ENCODE results near the gene GGCT.
"Not testable (repeated sequence)": the region's sequence is repeated elsewhere in the genome, so short reads cannot be mapped to it uniquely, and the experiment has no call there.

Gene GGCT, protein sequence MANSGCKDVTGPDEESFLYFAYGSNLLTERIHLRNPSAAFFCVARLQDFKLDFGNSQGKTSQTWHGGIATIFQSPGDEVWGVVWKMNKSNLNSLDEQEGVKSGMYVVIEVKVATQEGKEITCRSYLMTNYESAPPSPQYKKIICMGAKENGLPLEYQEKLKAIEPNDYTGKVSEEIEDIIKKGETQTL

DNA sequence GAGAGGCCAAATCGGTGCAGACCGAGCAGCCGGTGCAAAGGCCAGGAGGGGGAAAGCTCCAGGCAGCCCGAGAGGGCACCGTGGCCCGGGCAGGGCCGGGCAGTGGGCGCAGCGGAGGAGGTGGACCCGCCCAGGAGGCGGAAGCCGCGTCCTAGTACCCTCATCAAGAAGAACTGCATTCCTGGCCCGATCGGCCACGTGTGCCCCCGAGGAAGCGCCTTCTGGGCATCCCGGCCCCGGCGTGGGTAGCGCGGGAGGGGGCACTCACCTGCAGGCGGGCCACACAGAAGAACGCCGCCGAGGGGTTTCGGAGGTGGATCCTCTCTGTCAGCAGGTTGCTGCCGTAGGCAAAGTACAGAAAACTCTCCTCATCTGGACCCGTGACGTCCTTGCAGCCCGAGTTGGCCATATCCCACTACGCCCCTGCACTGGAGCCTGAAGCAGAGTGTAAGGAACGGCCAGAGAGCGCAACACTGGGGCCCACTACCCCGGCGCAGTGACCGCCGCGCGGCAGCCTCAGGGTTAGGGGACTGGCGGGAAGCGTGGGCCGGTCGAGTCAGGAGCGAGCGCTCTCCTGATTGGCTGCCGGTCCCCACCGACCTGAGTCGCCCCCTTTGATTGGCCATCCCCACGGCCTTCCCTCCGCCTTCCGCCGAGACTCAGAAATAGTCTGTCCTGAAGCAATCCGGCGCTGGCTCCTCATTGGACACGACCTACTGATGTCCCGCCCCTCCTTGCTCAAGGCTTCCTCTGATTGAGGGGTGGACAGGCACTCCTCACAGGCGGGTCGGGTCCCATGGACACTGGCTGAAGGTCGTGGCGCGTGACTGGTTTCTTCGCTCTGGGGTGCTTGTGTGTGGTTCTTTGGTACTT is at the start of gene GGCT:
Gene GGCT (minus strand): TSS at position 529 of the 873 bp plus-strand sequence. CDS start 120 bp downstream, at position 409.
- peak; percentile 97 to 98 for DNase-seq

DNA sequence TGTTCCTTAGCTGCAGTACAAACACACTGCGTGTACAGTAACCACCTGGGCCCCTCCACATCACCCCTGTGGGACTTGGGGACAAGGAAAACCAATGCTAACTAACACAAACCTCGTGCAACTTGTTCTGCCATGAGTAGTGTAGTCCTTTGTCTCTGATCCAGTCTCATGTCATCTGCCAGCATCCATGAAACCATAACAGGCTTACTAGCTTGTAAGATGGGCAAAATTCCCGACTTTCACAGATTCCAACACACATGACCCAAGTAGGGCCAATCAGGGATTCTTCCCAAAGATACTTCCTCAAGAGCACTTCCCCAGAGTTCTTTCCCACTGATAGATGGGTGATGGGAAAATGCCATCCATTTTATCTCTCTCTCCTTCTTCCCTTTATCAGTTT is 48.9 kb upstream of the GGCT start:
- DNase-seq = no peak

DNA sequence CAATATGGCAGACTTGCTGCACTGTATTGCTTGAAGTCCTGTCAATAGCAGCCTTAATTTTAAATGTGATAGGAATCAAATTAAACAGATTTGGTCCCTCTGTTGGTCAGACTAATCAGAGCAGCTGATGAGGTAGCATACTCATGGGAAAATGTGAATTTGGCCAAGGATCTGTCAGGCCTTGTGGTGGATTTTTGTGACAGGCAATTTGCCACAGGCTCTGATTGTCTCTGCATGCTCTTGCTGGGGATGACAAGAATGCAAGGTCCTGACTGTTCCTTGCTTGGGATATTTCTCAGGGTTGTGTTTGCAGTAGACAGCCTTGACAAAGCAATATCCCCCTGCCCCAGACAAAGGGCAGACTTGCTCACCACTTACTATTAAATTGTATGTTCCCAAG is 48.5 kb upstream of the GGCT start:
- DNase-seq = no peak

DNA sequence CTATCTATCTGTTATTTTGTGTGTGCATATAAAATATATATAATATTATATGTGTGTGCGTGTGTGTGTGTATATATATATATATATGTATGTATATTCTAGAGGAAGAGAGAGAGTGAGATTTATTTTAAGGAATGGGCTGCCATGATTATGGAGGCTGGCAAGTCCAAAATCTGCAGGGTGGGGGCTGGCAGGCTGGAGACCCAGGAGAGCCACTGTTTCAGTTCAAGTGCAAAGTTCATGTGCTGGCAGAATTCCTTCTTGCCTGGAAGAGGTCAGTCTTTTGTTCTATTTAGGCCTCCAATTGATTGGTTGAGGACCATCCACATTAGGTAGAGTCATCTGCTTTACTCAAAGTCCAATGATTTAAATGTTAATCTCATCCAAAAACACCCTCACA is 47.7 kb upstream of the GGCT start:
- no peak for DNase-seq

DNA sequence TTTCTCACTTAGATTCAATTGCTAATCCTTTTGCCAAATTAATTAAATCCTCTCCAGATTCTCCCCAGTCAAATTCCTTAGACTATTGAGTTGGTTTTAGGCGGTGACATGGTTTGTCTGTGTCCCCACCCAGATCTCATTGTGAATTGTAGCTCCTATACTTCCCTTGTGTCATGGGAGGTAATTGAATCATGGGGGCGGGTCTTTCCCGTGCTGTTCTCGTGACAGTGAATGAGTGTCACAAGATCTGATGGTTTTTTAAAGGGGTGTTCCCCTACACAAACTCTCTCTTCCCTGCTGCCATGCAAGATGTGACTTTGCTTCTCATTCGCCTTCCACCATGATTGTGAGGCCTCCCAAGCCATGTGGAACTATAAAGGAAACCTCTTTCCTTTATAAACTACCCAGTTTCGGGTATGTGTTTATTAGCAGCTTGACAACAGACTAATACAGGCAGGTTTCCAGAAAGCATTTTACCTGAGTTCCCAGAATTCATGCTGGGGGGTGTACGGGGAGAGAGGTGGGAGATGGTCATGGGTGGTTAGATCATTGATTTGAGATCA is 45.4 kb upstream of the GGCT start:
- no peak for DNase-seq

DNA sequence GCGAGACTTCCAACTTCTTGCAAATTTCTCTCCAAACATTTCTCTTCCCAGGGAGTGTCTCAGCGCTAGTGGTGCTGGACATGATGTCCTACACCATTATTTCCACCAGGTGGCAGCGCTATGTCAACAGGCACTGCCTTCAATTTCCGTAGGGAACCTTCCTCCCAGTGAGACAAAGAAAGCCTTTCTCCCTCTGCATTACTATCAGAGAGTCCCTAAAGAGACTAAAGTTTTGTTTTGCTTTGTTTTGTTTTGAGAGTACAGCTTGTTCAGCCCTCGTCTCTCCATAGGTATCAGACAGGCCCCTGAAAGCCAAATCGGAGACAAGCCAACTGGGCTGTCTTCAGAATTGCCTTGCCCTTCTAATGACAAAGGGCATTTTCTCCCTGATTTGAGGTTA is 44.2 kb upstream of the GGCT start:
- DNase-seq = peak in 1 of 2 experiments; percentile 47

DNA sequence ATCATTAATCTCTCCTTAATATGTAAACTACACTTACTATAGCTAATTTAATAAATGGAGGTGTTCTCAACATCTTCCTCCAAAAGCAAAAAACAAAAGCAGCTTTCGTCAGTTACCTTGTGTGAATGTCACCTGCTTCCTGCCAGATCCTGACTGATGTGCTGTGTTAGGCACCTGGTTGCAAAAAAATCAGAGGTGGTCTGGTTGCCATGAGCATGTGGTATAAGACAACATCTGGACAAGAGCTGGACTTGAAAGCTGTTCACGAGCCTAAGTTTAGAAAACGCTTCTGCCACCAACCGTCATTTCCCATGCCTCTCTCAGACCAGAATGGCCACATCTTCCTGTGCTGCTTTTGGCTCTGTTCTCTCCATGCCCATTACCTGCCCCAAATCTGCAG is 42.0 kb upstream of the GGCT start:
- DNase-seq = no peak

DNA sequence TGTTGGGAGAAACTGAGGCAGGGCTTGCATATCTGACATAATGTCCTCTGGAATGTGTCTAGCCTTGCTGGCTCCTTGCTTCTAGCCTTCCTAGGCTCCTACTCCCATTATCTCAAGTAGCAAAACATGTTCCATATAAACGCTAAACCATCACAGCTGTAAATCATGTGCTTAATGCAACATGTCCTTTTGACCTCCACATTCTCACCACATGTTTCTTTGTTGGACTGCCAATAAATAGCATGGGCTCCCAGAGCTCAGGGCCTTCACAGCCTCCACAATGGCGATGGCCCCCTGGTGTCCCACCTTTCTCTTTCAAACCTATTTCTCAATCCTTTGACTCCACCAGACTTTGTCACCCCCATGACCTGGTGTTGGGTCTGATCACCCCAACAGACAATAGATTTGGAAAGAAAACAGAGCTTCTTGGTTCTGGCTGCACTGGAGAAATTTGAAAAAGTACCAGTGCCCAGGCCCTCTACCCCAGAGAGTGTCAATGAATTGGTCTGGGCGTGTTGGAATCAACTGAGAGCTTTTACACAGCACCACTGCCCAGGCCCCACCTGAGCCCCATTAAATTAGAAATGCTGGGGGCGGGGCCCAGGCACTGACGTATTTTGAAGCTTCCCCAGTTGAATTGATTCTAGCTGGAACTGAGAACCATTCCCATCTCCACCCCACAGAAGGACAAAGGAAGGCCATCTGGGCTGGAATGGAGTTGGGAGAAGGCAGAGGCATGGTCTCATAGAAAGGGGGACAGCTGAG is 41.3 kb upstream of the GGCT start:
- no peak for DNase-seq

DNA sequence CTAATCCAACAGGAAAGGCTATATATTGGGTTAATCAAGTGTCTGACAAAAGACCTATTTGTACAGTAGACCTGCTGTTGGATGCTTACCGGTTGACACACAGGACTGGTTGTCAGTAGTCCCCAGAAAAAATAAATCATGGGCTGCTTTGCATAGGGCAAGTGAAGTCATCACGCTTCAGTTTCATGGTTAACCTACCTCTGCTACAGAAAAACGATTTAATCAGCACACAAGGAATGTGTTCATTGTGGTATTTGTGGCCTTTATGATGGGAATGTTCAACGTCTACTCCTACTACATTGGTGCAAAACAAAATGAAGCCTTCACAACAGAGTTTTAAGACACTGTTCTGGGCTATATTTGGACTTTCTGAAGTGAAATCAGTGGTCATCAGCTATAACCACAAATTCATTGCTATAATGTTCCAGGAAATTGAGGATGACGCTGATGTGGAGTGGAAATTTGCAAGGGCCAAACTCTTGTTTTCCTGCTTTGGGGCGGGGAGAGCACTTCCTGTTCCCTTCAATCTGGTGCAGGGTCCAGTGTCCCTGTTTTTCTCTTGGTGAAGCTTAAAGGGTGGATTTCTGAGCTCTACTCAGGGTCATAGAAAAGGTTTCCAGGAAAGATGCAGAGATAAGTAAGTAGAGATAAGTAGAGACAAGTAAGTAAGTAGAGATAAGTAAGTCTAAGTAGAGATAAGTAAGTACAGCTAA is 39.3 kb upstream of the GGCT start:
- no peak for DNase-seq

DNA sequence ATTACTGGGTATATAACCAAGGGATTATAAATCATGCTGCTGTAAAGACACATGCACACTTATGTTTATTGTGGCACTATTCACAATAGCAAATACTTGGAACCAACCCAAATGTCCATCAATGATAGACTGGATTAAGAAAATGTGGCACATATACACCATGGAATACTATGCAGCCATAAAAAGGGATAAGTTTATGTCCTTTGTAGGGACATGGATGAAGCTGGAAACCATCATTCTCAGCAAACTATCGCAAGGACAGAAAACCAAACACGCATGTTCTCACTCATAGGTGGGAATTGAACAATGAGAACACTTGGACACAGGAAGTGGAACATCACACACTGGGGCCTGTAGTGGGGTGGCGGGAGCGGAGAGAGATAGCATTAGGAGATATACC is 38.5 kb upstream of the GGCT start:
- DNase-seq = not testable (repeated sequence)

DNA sequence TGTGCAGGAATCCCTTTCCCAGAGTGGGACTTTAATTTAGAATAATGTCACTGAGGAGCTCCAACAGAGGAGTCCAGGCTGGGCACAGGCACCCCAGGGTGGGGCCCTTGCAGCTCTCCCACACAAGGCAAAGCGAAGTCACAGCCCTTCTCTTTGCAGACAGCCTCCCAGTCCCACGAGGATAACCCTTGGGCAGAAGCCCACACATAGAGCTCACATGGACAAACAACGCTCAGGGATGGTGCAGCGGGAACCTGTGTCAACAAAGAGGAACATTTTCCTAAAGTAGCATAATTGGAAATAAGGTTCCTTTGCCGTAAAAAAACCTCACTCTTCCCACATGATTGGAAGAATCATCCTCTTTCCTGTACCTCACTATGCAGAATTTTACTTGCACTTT is 29.3 kb upstream of the GGCT start:
- no peak for DNase-seq

DNA sequence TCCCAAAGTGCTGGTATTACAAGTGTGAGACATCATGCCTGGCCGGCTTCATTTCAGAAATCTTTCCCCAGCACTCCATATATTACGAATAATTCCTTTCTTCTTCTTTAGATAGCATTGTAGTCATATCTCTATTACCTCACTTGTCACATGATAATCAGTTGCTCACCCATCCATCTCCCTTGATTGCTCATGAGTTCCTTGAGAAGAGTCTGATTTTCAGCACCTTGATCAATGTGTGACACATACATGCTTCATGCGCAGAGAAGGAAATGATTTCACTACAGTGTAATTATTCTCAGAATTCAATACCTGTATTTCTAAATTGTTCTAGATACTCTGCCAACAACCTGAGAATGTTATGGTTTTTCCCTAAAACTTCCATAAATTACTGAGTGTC is 26.7 kb upstream of the GGCT start:
- no peak for DNase-seq

DNA sequence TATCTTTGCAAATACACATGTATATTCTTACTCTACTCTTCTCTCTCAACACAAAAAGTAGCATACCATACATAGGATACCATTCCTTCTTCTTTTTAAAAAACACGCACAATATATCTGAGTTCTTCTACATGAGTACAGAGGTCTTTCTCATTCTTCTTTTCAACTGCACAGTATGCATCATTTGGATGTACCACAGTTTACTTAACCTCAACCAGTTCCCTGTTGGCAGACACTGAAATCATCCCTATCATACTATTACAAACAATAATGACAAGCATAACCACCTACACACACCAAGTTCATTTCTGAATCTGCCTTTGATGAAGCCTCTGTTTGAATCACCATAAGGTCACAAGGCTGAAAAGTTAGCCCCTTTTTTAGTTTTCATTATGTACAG is 25.7 kb upstream of the GGCT start:
- DNase-seq = no peak

DNA sequence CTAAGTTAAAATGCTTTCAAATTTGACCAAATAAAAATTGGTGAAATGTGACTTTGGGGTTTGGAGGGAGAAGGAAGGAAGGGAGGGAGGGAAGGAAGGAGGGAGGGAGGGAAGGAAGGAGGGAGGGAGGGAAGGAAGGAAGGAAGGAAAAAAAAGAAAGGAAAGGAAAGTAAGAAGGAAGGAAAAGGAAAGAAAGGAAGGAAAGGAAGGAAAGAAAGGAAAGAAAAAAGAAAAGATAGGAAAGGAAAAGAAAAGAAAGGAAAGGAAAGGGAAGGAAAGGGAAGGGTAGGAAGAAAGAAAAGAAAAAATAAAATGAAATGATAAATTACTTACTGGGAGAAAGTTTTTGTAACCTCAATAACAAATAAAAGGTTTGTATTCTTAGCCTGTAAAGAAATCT is 24.1 kb upstream of the GGCT start:
- no peak for DNase-seq

DNA sequence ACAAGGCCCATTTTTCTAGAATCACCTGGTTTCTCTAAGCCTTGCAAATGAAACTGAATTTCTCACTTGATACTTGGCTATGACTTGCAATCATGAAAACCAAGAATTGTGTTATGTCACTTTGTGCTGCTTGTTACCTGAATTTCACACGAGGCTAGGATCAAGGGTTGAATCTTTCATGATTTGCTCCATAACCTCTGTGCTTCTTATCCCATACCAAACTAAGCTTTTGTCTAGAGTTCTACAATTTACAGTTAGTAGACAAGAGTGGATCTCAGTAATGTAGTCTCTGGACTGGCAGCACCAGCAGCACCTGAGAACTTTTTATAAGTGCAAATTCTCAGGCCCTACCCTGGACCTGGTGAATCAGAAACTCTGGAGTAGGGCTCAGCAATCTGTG is 22.7 kb upstream of the GGCT start:
- not testable (repeated sequence) for DNase-seq

DNA sequence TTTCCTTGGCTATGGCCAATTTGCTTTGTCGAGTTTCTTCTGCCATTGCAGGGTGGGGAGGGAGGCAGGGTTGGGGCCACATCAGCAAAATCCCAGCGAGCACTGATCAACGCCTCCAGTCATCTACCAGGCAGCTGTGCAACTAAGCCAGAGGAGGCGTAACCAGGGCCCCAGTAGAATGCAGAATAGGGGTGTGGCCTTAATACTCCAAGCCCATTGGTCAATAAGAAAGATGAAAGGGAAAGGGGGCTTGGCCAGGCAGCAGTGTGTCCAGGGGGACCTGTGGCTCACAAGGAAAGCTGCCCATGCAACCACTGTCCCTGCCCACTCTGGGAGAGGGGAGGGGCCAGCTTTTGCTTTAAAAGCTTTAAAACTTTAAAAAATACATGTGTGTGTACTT is 21.5 kb upstream of the GGCT start:
- no peak for DNase-seq

DNA sequence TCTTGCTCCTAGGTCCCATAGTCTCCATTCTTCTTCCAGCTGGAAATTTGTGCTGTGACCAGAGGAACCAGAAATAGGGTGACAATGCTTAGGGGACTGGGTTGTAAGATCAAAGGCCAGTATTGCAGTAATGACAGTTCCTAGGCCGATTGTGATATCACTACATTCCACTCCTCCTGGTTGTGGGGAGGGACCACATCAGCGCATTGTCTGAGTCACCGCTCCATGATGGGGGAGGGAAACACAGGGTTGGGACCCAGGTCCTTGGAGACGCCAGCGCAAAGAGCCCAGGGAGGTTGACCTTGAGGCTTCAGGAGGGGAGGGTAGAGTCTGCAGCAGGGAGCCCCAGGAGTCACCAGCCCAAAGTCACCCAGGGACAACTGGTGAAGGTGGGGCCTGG is 20.8 kb upstream of the GGCT start:
- DNase-seq = no peak

DNA sequence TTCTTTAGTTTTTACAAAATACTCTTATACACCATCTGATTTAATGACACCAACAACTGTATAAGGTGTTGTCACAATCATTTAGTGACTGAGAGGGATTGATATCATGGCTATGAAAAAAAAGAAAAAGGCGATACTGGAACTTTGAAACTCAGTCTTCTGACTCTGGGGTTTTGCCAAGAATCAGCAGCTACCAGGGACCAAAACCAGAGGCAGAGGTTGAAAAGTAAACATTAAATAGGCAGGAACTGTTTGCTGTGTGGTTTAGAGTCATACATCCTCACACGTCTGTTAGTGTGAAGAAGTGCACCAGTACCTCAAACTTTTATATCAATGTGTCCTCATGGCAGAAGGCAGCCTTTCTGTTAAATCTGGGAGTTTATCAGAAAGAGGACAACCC is 19.9 kb upstream of the GGCT start:
- DNase-seq = no peak

DNA sequence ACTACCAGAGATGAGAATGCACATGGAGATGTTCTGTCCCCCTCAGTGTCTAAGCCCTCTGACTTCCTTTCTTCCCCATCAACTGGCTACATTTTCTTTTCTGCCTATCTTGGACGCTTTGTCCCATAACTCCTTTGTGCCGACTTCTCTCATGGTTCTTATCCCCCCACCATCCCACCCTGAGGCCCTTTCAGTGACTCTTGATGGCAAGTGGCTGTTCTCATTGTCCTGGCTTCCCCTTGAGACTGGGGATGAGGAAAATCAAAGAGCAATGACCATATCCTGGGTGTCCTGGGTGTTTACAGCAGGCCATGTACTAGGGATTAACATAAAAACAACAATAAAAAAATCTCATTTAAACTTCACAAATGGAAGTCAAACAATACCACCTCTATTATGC is 18.8 kb upstream of the GGCT start:
- DNase-seq = no peak

DNA sequence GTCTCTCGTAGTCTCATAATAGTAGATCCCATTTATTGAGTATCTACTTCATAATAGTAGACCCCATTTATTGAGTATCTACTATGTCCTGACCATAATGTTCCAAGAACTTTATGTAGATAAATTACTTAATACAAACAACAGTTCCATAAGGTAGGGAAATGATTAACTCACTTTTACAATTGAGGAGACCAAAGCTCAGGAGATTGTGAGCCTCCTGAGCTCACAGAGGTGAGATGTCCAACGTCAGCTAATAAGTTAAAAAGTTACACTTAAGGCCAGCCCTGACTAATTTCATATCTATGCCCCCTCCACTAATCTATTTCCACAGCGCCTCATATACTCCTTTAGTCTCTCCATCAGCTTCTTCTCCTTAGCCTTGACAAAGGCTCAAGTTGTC is 17.5 kb upstream of the GGCT start:
- no peak for DNase-seq

DNA sequence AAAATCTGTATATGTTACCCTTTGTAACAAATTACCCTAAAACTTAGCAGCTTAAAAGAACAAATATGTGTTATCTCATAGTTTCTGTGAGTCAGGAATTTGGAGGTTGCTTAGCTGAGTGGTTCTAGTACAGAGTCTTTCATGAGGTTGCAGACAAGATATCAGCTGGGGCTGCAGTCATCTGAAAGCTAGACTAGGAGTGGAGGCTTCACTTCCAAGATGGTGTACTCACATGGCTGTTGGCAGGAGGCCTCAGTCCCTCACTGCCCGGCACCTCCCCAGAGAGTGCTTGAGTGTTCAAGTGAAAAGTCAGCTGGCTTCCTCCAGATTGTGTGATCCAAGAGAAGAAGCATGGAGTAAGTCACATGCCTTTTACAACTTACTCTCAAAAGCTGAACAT is 16.9 kb upstream of the GGCT start:
- DNase-seq = no peak

DNA sequence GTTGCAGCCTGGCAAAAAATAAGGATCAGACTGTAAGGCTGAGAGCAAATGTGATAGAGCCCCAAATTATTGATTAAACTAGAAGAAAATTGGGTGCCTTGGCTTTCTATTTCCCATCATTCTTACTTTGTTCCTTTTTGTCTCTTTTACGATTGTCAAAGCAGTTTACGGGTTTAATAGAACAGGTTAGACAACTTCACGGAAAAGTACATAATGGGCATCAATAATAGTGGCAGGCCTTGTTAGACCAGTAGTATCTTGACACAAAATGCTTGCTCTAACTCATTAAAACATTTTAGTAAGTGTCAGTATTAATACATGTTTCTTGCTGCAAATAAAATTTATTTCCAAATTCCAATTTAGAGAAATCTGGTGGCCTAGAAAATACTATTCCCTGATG is 14.5 kb upstream of the GGCT start:
- no peak for DNase-seq

DNA sequence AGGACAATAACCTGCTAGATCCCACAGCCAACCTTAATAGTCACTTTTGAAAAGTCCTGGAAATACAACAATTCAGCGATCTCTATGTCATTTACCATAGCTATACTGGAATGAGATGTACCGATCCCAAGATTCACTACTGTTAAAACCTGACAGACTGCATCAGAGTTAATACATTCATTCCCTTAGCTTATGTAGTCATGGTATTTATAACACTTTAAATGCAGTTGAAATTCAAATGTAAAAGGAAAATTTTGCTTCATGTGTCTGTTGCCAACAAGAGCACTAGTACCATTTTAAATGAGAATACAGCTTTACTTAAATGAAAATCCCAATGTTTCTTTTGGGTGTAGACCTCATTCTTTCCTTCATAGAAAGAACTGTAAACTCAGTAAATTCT is 11.1 kb upstream of the GGCT start:
- DNase-seq = no peak

Data from NCI-H1930 (cell line).